ENCODE results near the gene B4GALNT1. TPM values are rescaled to one million over a fixed set of nuclear protein-coding genes. Genes with fewer than 3 reads are reported as not detected.

B4GALNT1 gene
- total and polyA plus RNA-seq, 9 of the 15 experiments (the other 6 are each of a cell fraction or from before 2014, with no cell fraction given): 1.0 to 32.2 (median 9.8) TPM

DNA sequence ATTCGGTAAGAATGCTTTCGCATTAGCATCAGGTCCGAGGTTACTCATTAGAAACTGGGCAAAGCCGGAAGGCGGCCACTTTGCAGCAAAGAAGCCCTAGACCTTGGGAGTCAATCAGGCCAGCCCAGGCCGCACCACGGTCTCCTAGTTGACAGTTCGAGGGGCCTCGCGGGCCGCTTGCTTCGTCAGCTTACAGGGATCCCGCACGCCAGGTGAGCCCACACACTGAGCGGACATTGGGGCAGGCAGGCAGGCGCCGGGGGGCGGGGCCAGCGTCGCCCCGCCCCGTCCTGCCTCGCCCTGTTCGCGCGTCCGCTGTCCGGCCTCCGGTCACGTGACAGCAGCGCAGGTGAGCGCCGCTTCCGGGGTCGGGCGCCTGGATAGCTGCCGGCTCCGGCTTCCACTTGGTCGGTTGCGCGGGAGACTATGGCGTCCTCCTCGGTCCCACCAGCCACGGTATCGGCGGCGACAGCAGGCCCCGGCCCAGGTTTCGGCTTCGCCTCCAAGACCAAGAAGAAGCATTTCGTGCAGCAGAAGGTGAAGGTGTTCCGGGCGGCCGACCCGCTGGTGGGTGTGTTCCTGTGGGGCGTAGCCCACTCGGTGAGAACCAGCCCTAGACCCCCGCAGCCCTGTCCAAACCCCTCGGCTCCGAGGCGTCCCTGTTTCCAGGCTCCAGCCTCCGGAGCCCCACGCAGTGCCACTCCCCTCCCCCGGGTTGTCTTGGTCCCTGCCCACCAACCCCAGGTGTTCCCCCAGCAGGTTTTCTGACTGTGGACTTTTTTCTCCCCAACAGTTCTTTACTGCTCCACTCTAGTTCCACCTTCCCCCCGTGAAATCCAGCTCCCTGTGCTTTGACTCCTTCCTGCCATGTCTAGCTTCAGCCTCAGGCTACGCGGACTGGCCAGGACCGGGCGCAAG, 41.9 kb downstream of the B4GALNT1 start, which contains the start of gene PIP4K2C (continued):
- TF ChIP-seq, protein P1, sequence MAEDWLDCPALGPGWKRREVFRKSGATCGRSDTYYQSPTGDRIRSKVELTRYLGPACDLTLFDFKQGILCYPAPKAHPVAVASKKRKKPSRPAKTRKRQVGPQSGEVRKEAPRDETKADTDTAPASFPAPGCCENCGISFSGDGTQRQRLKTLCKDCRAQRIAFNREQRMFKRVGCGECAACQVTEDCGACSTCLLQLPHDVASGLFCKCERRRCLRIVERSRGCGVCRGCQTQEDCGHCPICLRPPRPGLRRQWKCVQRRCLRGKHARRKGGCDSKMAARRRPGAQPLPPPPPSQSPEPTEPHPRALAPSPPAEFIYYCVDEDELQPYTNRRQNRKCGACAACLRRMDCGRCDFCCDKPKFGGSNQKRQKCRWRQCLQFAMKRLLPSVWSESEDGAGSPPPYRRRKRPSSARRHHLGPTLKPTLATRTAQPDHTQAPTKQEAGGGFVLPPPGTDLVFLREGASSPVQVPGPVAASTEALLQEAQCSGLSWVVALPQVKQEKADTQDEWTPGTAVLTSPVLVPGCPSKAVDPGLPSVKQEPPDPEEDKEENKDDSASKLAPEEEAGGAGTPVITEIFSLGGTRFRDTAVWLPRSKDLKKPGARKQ (CRISPR knock-in tag; IDR thresholded peaks at IDR 0.05): no peak
- TF ChIP-seq ZNF644 (tag; IDR thresholded peaks at IDR 0.05; ENCODE audit: low read depth) (no peak), CEBPB (tag; IDR thresholded peaks at IDR 0.05) (no peak), ATF7 (IDR thresholded peaks at IDR 0.05) (peak; percentile 51; the same call in 1 of the 2 replicates), WHSC1 (IDR thresholded peaks at IDR 0.05; ENCODE audit: low read length) (no peak), ZNF23 (CRISPR knock-in tag; IDR thresholded peaks at IDR 0.05) (no peak), PTTG1 (tag; IDR thresholded peaks at IDR 0.05; ENCODE audit: low read depth) (no peak), E2F3 (CRISPR knock-in tag; IDR thresholded peaks at IDR 0.05) (peak; percentile 79), ZZZ3 (IDR thresholded peaks at IDR 0.05) (no peak), ETV1 (tag; conservative IDR thresholded peaks at IDR 0.05; ENCODE audit: low read depth) (peak; percentile 73), ZFP1 (CRISPR knock-in tag; IDR thresholded peaks at IDR 0.05) (peak; percentile 48; the same call in 1 of the 2 replicates), ZBED1 (IDR thresholded peaks at IDR 0.05) (no peak), TAF15 (IDR thresholded peaks at IDR 0.05; ENCODE audit: low read depth, low read length) (no peak), ZNF133 (CRISPR knock-in tag; IDR thresholded peaks at IDR 0.05) (no peak), SNRNP70 (optimal IDR thresholded peaks at IDR 0.05; ENCODE audit: low read depth, low read length) (no peak), LCOR (CRISPR knock-in tag; IDR thresholded peaks at IDR 0.05) (peak; percentile 48; the same call in 1 of the 2 replicates), ZNF445 (CRISPR knock-in tag; IDR thresholded peaks at IDR 0.05; ENCODE audit: low read depth) (no peak), SMARCA5 (IDR thresholded peaks at IDR 0.05) (no peak), KDM2B (CRISPR knock-in tag; IDR thresholded peaks at IDR 0.05) (no peak; the same call in 1 of the 2 replicates), SAFB (IDR thresholded peaks at IDR 0.05; ENCODE audit: borderline replicate concordance, low read depth, low read length) (peak; percentile 26; the same call in 1 of the 2 replicates)
- TF ChIP-seq, protein P2, sequence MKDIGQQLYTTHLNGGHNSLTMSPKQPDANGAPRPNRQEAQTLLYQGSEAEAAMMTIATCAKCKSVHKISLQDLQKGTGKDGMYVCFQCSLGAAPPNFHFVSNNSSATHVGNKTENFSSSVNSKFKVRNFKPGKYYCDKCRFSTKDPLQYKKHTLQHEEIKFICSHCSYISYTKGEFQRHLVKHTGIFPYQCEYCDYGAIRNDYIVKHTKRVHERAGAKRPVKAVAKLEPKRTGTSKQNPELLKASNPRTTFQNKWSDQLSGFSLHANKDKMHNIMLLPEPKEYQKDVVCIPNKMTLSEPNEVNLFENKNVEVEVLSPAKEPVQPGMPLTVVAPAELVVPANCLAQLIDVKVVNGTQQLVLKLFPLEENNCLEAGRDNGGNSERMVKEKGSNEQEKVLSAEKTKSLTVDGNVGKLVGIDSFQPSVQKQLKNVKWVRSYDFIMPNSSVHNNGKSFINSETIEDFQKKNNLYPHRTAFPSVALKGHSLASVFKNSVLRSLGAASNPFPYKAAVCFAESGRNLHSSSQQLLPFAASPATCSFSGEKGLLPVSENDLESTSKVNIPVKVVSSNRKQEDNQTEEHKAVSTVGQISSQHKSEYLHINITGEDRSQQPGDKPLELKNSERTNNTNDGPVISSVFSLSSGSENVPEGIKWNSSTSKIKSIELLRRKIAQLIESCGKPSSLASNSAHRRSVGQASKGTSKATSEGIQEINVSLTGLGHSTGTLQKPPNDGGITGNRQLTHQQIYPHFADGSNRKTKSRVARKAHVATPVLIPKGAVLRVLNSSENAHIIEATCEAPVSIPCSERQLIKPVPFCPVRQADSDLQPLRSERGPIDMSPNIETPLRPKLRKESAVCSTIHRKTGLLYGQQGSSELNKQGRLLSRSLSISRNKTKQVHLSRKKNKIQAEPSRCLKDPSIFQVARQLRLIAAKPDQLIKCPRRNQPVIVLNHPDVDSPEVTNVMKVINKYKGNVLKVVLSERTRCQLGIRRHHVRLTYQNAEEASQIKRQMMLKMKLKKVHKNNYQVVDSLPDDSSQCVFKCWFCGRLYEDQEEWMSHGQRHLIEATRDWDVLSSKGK (CRISPR knock-in tag; IDR thresholded peaks at IDR 0.05): no peak
- TF ChIP-seq, protein P3, sequence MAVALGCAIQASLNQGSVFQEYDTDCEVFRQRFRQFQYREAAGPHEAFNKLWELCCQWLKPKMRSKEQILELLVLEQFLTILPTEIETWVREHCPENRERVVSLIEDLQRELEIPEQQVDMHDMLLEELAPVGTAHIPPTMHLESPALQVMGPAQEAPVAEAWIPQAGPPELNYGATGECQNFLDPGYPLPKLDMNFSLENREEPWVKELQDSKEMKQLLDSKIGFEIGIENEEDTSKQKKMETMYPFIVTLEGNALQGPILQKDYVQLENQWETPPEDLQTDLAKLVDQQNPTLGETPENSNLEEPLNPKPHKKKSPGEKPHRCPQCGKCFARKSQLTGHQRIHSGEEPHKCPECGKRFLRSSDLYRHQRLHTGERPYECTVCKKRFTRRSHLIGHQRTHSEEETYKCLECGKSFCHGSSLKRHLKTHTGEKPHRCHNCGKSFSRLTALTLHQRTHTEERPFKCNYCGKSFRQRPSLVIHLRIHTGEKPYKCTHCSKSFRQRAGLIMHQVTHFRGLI (CRISPR knock-in tag; IDR thresholded peaks at IDR 0.05): no peak
